GM21723 (cell line): ENCODE results near the gene NKTR.

ENCODE experiments used
- ATAC-seq: cut with Tn5 transposase; IDR thresholded peaks from one replicate; pipeline ENCODE4 v1.9.1; 2021; ENCODE audit warnings: mild to moderate bottlenecking, moderate library complexity; ENCODE audit not compliant: unreplicated experiment

The NKTR gene

DNA sequence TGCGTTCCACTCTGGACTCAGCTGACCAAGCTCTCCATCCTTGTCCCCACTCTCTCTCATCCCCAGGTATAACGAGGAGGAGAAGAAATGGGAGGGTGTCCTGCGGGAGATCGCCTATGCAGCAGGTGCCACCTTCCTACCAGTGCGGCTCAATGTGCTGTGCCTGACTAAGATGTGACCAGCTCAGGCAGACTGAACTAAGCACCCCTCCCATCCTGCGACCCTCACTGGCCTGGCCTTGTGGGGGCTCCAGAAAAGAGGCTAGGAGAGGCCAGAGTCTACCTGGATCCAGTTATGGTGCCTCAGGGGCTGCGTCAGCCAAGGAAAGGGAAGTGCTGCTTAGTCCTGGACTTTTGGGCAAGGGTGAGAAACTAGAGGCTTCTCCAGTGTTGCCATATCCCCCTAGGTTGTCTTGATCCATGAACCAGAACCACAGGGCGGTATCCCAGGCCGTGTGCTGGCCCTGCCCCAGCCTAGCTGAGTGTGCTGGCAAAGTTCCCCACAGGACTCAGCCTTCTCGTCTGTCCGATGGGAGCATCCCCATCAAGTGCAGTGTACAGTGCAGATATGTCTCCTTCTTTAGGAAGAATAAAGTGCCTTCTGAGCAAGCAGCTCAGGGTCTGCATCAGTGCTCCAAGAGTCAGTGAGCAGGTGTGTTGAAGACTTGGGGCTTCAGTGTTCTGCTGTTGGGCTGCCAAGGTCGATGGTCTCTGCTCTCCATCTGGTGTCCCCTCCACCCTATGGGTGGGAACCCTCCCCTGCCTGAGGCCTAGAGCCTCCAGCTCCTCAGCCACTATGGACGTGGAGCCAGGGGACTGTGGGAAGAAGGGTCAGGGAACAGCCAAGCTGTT, 91.6 kb downstream of the NKTR start:
- no peak for ATAC-seq

DNA sequence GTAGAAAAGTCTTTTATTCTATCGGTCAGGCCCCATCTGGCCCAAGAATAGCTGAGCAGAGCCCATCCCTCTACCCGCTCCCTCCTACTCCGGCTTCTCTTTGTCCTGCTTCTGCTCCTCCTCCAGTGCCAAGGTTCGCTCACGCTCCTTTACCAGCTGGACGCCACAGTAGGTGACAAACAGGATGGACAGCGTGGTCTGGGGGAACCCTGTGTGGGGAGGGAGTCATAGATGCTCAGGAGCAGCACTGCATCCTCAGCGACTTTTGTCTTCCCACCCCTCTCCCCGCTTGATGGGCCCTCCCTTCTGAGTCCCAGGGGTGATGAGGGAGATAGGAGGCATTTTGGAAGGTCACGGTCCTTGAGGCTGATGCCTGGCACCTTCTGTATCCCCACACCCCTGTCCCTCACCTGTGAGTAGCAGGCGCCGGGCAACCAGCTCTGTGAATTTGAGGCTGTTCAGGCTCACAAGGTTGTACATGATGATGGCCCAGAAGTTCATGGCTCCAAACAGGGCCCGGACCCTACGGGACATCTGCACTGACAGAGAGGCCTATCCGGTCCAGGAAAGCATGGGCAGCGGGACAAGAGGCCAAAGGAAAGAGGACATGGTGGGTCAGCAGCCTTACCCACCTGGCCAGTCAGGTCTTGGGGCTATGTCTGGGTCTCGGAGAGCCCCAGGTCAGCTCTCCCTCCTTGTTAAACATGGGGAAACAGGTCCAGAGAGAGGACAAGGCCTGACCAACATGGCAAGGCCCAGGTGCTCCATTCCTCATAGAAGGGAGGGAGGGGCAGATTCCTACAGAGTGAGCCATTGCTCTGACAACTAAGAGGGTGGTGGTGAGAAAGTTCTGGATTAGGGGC, 92.4 kb downstream of the NKTR start:
- ATAC-seq, result no peak

DNA sequence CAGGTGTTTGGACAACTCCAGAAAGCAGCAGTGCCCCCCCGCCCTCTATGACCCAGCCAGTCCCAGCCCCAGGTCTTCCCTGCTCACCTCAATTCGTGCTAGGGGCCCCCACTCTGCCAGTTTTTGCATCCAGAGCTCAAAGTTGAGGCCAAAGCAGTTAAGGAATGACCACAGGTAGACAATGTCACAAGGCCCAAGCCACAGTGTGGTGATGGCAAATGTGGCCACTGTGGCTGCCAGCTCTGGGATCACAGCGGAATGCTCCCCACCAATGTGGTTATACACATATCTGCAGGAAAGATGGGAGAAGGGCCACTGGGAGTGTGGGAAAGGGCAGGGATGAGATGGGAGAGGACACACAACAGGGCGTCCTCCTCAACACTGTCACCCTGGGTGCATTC, 93.0 kb downstream of the NKTR start:
- no peak for ATAC-seq

DNA sequence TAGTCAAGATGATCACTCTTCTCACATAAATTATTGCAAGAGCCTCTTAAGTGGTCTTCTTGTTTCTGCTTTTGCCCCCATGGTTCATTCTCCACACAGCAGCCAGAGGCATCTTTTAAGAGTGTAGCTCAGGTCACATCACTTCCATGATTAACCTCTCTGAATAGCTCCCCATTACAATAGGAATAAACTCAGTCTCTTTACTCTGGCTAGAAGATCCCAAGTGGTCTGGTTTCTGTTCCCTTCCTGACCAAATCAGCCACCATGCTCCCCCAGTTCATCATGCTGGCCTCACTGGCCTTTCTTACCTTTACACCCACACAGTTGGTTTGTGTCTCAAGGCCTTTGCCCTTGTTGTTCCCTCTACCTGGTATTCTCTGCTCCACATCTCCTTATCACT, 93.9 kb downstream of the NKTR start:
- no peak for ATAC-seq

DNA sequence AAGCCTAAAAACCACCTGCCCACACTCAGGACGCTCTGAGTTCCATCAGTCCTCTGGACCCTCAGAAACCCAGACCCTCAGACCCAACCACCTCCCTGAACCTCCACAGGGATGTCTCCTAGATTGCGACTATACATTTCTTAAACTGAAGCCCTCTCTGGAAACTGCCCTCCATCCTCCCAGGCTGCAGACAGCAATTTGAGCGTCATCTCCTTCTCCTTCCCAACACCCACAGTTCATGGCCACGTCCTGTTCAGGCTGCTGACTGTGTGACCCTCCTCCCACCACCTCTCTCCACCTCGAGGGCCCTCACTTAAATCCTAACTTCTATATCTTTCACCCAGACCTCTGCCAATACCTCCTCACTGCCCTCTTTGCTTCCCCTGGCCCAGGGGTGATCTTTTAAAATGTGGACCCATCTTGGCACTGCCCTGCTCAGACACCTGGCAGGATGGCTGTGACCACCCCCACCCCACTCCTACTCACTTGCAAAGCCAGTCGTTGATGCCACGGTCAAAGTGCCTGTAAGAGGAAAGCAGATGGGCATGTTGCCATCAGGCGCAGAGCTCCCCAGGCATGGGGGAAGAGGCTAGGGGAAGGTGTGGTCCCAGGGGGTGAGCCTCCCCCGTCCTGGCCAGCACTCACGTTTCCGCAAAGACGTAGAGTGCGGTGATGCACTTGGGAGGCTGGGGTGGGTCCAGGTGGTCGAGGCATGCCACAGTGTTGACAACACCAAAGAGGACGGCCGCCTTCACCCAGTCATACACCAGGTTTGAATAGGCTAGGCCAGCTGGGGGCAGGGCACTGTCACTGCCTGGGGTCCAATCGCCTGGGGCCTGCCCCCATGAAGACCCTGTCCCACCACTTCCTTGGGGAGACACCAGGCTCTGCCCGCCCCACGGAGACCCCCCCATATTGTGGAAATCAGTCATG, 96.1 kb downstream of the NKTR start:
- ATAC-seq, result no peak

DNA sequence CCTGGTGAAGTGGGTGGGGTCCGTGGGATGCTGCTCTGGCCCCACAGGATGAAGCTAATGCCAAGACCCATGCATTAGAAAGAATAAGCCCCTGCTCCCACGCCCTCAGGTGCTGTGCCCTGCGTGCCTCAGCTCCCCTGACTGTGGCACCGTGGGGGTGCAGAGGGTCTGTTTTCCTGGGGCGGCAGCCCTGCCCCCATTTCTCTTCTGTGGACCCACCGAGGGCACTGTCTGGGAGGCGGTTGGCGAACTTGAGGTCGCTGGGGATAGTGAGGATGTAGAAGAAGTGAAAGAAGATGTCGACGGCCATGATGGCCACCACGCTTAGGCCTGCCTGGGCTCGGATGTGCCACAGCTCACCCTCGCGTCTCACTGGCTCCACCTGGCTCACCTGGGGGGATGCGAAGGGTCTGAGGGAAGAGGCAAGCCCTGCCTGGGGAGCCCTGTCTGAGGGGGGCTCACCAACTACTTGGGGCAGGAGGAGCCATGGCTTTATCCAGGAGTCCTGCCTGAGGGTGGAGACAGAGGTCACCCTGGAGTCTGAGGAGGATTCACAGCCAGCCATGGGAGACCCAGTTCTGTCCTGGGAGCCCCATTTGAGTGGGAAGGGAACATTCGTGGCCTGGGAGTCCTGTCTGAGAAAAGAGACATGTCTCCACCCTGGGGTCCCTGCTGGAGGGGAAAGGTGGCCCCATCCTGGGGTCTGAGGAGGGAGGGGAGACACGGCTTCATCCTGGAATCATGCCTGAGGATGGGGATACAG, 97.0 kb downstream of the NKTR start:
- no peak for ATAC-seq
